Activated CD8-positive, alpha-beta memory T cell treated with anti-CD3 and anti-CD28 coated beads for 36 hours (primary cell): ENCODE measurements around the gene REN. TPM values are rescaled to one million over a fixed set of nuclear protein-coding genes. Genes with fewer than 3 reads are reported as not detected.

Experiments used
- CTCF ChIA-PET: fragments of 350-600 bp; sonication (Branson Sonifier 250); formaldehyde crosslinking; loops from one replicate; lab custom pipeline; 2021; ENCODE audit warnings: antibody characterized with exemption; lab: Charles Lee
- POLR2A ChIA-PET: fragments of 350-600 bp; sonication (Branson Sonifier 250); formaldehyde crosslinking; loops from one replicate; lab custom pipeline; 2021; ENCODE audit warnings: antibody characterized with exemption; lab: Charles Lee
- total RNA-seq, 2 experiments: library from RNA; stranded (reverse); gene quantifications; one replicate each; pipeline ENCODE4 v1.2.3, GENCODE V29; 2021

REN gene
- total RNA-seq, 2 experiments from 2014 or later, result not detected

GRCh38 chr1:204126386-204126785 lies 39.8 kb downstream of the REN start:
- CTCF ChIA-PET, result no interaction called here
- POLR2A ChIA-PET, result no interaction called here

GRCh38 chr1:204125759-204126351 lies 40.3 kb downstream of the REN start:
- ChIA-PET CTCF (no interaction called here), POLR2A (no interaction called here)

GRCh38 chr1:204124639-204125038 lies 41.5 kb downstream of the REN start:
- POLR2A ChIA-PET, result no interaction called here
- CTCF ChIA-PET, result no interaction called here

GRCh38 chr1:204123376-204123775 lies 42.8 kb downstream of the REN start:
- ChIA-PET POLR2A (no interaction called here), CTCF (interaction anchor here (0.6 to 1.1 kb wide), 2 partner anchors 250 to 417 kb away, joined by 3 to 5 read pairs; no protein-coding TSS in a partner anchor)

GRCh38 chr1:204121840-204122555 lies 44.1 kb downstream of the REN start:
- POLR2A ChIA-PET, result no interaction called here
- CTCF ChIA-PET, result interaction anchor here (0.6 kb wide), 1 partner anchor 261 kb away, joined by 3 read pairs; no protein-coding TSS in a partner anchor

GRCh38 chr1:204116539-204116938 lies 49.6 kb downstream of the REN start:
- ChIA-PET POLR2A (no interaction called here), CTCF (no interaction called here)

GRCh38 chr1:204115116-204115515 lies 51.0 kb downstream of the REN start:
- ChIA-PET POLR2A (no interaction called here), CTCF (no interaction called here)

- POLR2A ChIA-PET, result no interaction called here
- CTCF ChIA-PET, result no interaction called here
These were observed 51.5 kb downstream of the REN start for GRCh38 chr1:204114606-204115005.

GRCh38 chr1:204113896-204114295 lies 52.2 kb downstream of the REN start:
- POLR2A ChIA-PET, result no interaction called here
- CTCF ChIA-PET, result no interaction called here

- CTCF ChIA-PET, result no interaction called here
- POLR2A ChIA-PET, result no interaction called here
These were observed 53.0 kb downstream of the REN start for GRCh38 chr1:204112876-204113730.

- POLR2A ChIA-PET, result no interaction called here
- CTCF ChIA-PET, result no interaction called here
These were observed 55.1 kb downstream of the REN start for GRCh38 chr1:204110894-204111633.

GRCh38 chr1:204108312-204109141 lies 57.6 kb downstream of the REN start:
- POLR2A ChIA-PET, result no interaction called here
- CTCF ChIA-PET, result interaction anchor here (1.1 kb wide), 1 partner anchor 20 kb away, joined by 4 read pairs; no protein-coding TSS in a partner anchor

GRCh38 chr1:204107892-204108291 lies 58.2 kb downstream of the REN start:
- POLR2A ChIA-PET, result no interaction called here
- CTCF ChIA-PET, result interaction anchor here (1.1 kb wide), 1 partner anchor 21 kb away, joined by 4 read pairs; no protein-coding TSS in a partner anchor

- CTCF ChIA-PET, result no interaction called here
These were observed 59.3 kb downstream of the REN start for GRCh38 chr1:204106825-204107224.

GRCh38 chr1:204105131-204105515 lies 61.0 kb downstream of the REN start:
- ChIA-PET CTCF (interaction anchor here (0.7 kb wide), 1 partner anchor 58 kb away, joined by 3 read pairs; no protein-coding TSS in a partner anchor), POLR2A (no interaction called here)

More at GRCh38 chr1:204106825-204107224, 59.3 kb downstream of the REN start:
- POLR2A ChIA-PET, result no interaction called here
